BJ (cell line): ENCODE data around the gene ZNF805. TPM values are rescaled to one million over a fixed set of nuclear protein-coding genes. Genes with fewer than 3 reads are reported as not detected.
"Not testable (repeated sequence)": the region's sequence is repeated elsewhere in the genome, so short reads cannot be mapped to it uniquely, and the experiment has no call there.

Experiments used
- CTCF ChIA-PET: fragments of 350-600 bp; formaldehyde crosslinking; extraction: SDS; loops from one replicate; lab custom pipeline; 2021; ENCODE audit warnings: antibody characterized with exemption, inconsistent platforms; lab: Yijun Ruan, JAX
- POLR2A ChIA-PET: fragments of 300-600 bp; sonication (Branson Sonifier 250); formaldehyde crosslinking; extraction: SDS; loops from one replicate; lab custom pipeline; 2021; ENCODE audit warnings: antibody characterized with exemption; lab: Charles Lee
- DNase-seq: peaks from one replicate; pipeline ENCODE4 v3.0.0-alpha.2; 2011; ENCODE audit warnings: low read depth
- H3K27me3 ChIP-seq: 2 replicates; pipeline ENCODE4 v1.6.0; 2011; ENCODE audit warnings: low read length; ENCODE audit not compliant: control insufficient read depth, insufficient read depth
- H3K36me3 ChIP-seq: 2 replicates; pipeline ENCODE4 v1.5.1; 2011; ENCODE audit warnings: low read length; ENCODE audit not compliant: control insufficient read depth, insufficient read depth
- H3K4me3 ChIP-seq: 2 replicates; pipeline ENCODE4 v1.5.1; 2011; ENCODE audit warnings: low read depth, mild to moderate bottlenecking, control low read depth, low read length
- CTCF ChIP-seq: IDR thresholded peaks from 2 replicates; pipeline ENCODE4 v1.5.1; 2011; ENCODE audit warnings: low read depth, mild to moderate bottlenecking, control low read depth, inconsistent platforms, low read length, moderate library complexity; ENCODE audit not compliant: insufficient read depth
- polyA plus RNA-seq: library from polyadenylated mRNA; depleted of rRNA; stranded (reverse); fragments of >200 nt; gene quantifications from 2 replicates; pipeline ENCODE4 v1.2.3, GENCODE V29; 2011

Gene ZNF805
- polyA plus RNA-seq, 1 experiment = 5.1 TPM

- CTCF ChIA-PET = no interaction called here
- no peak overlapping the region for H3K4me3 ChIP-seq
- POLR2A ChIA-PET = no interaction called here
- TF ChIP-seq CTCF = no peak
- peaks cover 3% of the 10 kb centered on the region; the same call in 1 of the 2 replicates for H3K36me3 ChIP-seq
- H3K27me3 ChIP-seq = no peaks in the 10 kb centered on the region
- DNase-seq = no peak
Observed at GRCh38 chr19:57276430-57276829, 36.0 kb downstream of the ZNF805 start.

GRCh38 chr19:57278481-57278880 lies 38.0 kb downstream of the ZNF805 start:
- H3K36me3 ChIP-seq, H3K4me3 ChIP-seq, CTCF ChIA-PET, H3K27me3 ChIP-seq: not testable (repeated sequence)
- DNase-seq = peak; percentile 34
- POLR2A ChIA-PET = interaction anchor here (0.6 kb wide), 1 partner anchor 9 kb away, joined by 3 read pairs; no protein-coding TSS in a partner anchor

GRCh38 chr19:57279418-57280164 lies 39.2 kb downstream of the ZNF805 start:
- no peaks in the 10 kb centered on the region for H3K27me3 ChIP-seq
- H3K4me3 ChIP-seq = peak overlapping the region; percentile 84
- ChIA-PET CTCF (no interaction called here), POLR2A (no interaction called here)
- peak; percentile 33 for TF ChIP-seq CTCF
- H3K36me3 ChIP-seq = peaks cover 8% of the 10 kb centered on the region
- DNase-seq = peak; percentile 74

GRCh38 chr19:57280165-57280961 lies 39.9 kb downstream of the ZNF805 start, which contains the start of gene ZNF460:
TSS of gene ZNF460 (plus strand) at chr19:57280485. CDS start at chr19:57280807, 322 bp downstream.
- no peak for TF ChIP-seq CTCF
- H3K27me3 ChIP-seq = no peaks in the 10 kb centered on the region
- POLR2A ChIA-PET = no interaction called here
- CTCF ChIA-PET = no interaction called here
- H3K4me3 ChIP-seq = peak within 1 kb of the TSS; percentile 84
- peaks cover 11% of the 10 kb centered on the region for H3K36me3 ChIP-seq
- peak; percentile 79 for DNase-seq

GRCh38 chr19:57280962-57281400 lies 40.5 kb downstream of the ZNF805 start:
- Histone ChIP-seq H3K4me3 (peak overlapping the region; percentile 84), H3K27me3 (no peaks in the 10 kb centered on the region), H3K36me3 (peaks cover 13% of the 10 kb centered on the region)
- no peak for TF ChIP-seq CTCF
- POLR2A ChIA-PET = no interaction called here
- DNase-seq = no peak
- CTCF ChIA-PET = no interaction called here
